AG04450 (cell line): Measurements from ENCODE around the gene ACOX2. TPM values are rescaled to one million over a fixed set of nuclear protein-coding genes. Genes with fewer than 3 reads are reported as not detected.

Source experiments
- CTCF ChIA-PET: fragments of 300-600, 350-600 bp; formaldehyde crosslinking; extraction: SDS; loops from one replicate; lab custom pipeline; 2022; ENCODE audit warnings: antibody characterized with exemption, inconsistent platforms; lab: Charles Lee
- POLR2A ChIA-PET: fragments of 350-600 bp; formaldehyde crosslinking; extraction: SDS; loops from one replicate; lab custom pipeline; 2021; ENCODE audit warnings: antibody characterized with exemption, inconsistent platforms; lab: Yijun Ruan, JAX
- DNase-seq: peaks from one replicate; pipeline ENCODE4 v3.0.0-alpha.2; 2011; ENCODE audit warnings: low read depth, low spot score
- H3K27ac ChIP-seq: one replicate; pipeline ENCODE4 v1.5.1; 2012; ENCODE audit warnings: low read depth, low read length, control low read depth
- H3K27me3 ChIP-seq: one replicate; pipeline ENCODE4 v1.6.0; 2012; ENCODE audit warnings: low read length; ENCODE audit not compliant: control insufficient read depth, insufficient read depth
- H3K4me3 ChIP-seq: 2 replicates; pipeline ENCODE4 v1.5.1; 2011; ENCODE audit warnings: mild to moderate bottlenecking, low read depth, low read length, control low read depth
- H3K9me3 ChIP-seq: 2 replicates; pipeline ENCODE4 v1.5.1; 2012; ENCODE audit warnings: low read length; ENCODE audit not compliant: control insufficient read depth, insufficient read depth
- CTCF ChIP-seq: IDR thresholded peaks from 2 replicates; pipeline ENCODE4 v1.5.1; 2011; ENCODE audit warnings: low read depth, low read length, control low read depth, inconsistent platforms
- polyA plus RNA-seq: library from polyadenylated mRNA; depleted of rRNA; stranded (reverse); fragments of >200 nt; gene quantifications from 2 replicates; pipeline ENCODE4 v1.2.3, GENCODE V29; 2011

The ACOX2 gene
- polyA plus RNA-seq, 1 experiment = 27.8 TPM

GRCh38 chr3:58518291-58518789 lies 18.6 kb downstream of the ACOX2 start:
- no peak for DNase-seq
- CTCF ChIA-PET = interaction anchor here (0.6 to 1.2 kb wide), 3 partner anchors 14 to 28 kb away, joined by 3 to 5 read pairs (median 5); no protein-coding TSS in a partner anchor
- no peaks in the 10 kb centered on the region for H3K27me3 ChIP-seq

GRCh38 chr3:58514405-58514804 lies 22.6 kb downstream of the ACOX2 start:
- Histone ChIP-seq H3K27ac (no peak overlapping the region), H3K9me3 (no peaks in the 10 kb centered on the region), H3K27me3 (no peaks in the 10 kb centered on the region), H3K4me3 (no peak overlapping the region)
- no peak for DNase-seq
- no peak for TF ChIP-seq CTCF
- ChIA-PET CTCF (no interaction called here), POLR2A (no interaction called here)

More at GRCh38 chr3:58518291-58518789, 18.6 kb downstream of the ACOX2 start:
- POLR2A ChIA-PET = no interaction called here
- no peak overlapping the region for H3K27ac ChIP-seq
- H3K4me3 ChIP-seq = no peak overlapping the region
- H3K9me3 ChIP-seq = no peaks in the 10 kb centered on the region
- TF ChIP-seq CTCF = no peak

- TF ChIP-seq CTCF = no peak
- ChIA-PET CTCF (no interaction called here), POLR2A (no interaction called here)
- Histone ChIP-seq H3K27ac (no peak overlapping the region), H3K9me3 (no peaks in the 10 kb centered on the region), H3K4me3 (no peak overlapping the region), H3K27me3 (no peaks in the 10 kb centered on the region)
- DNase-seq = no peak
Measured at GRCh38 chr3:58508437-58508836, 28.6 kb downstream of the ACOX2 start.

GRCh38 chr3:58507356-58508078 lies 29.5 kb downstream of the ACOX2 start:
- Histone ChIP-seq H3K9me3 (no peaks in the 10 kb centered on the region), H3K27me3 (no peaks in the 10 kb centered on the region), H3K4me3 (no peak overlapping the region), H3K27ac (no peak overlapping the region)
- TF ChIP-seq CTCF = no peak
- no peak for DNase-seq
- ChIA-PET POLR2A (no interaction called here), CTCF (no interaction called here)

GRCh38 chr3:58502872-58503271 lies 34.1 kb downstream of the ACOX2 start:
- ChIA-PET CTCF (no interaction called here), POLR2A (no interaction called here)
- no peak overlapping the region for H3K4me3 ChIP-seq
- no peak for TF ChIP-seq CTCF
- H3K27ac ChIP-seq = no peak overlapping the region
- H3K27me3 ChIP-seq = no peaks in the 10 kb centered on the region
- no peaks in the 10 kb centered on the region for H3K9me3 ChIP-seq
- DNase-seq = no peak
